GM23338 (cell line): ENCODE measurements around the gene ZNF628. TPM values are rescaled to one million over a fixed set of nuclear protein-coding genes. Genes with fewer than 3 reads are reported as not detected.

ENCODE experiments used
- ATAC-seq: fragments of 200-7000 bp; cut with Tn5 transposase; 3 replicates; pipeline ENCODE4 v1.9.1; 2020
- DNase-seq: peaks from one replicate; pipeline ENCODE4 v3.0.0-alpha.2; 2015; ENCODE audit warnings: low spot score
- H2AFZ ChIP-seq: fragments of 200-600 bp; sonication (generic); 2 replicates; pipeline ENCODE4 v1.8.0; 2016; ENCODE audit warnings: antibody characterized with exemption, mild to moderate bottlenecking, moderate library complexity
- H3F3A ChIP-seq: fragments of 200-600 bp; sonication (generic); replicated peaks from 2 replicates; pipeline ENCODE4 v1.8.0; 2017; ENCODE audit warnings: antibody characterized with exemption, mixed run types, low read depth
- H3K27ac ChIP-seq: fragments of 200-600 bp; sonication (generic); 2 replicates; pipeline ENCODE4 v1.6.1; 2016; ENCODE audit warnings: low read depth
- H3K27me3 ChIP-seq: fragments of 200-600 bp; sonication (generic); 2 replicates; pipeline ENCODE4 v1.8.0; 2016; ENCODE audit warnings: mild to moderate bottlenecking, mixed run types, moderate library complexity; ENCODE audit not compliant: insufficient read depth
- H3K36me3 ChIP-seq: fragments of 200-600 bp; sonication (generic); 2 replicates; pipeline ENCODE4 v1.8.0; 2016; ENCODE audit warnings: mild to moderate bottlenecking; ENCODE audit not compliant: insufficient read depth
- H3K4me1 ChIP-seq: fragments of 200-600 bp; sonication (generic); 2 replicates; pipeline ENCODE4 v1.8.0; 2016; ENCODE audit warnings: mild to moderate bottlenecking, moderate library complexity; ENCODE audit not compliant: insufficient read depth
- H3K4me2 ChIP-seq: fragments of 200-600 bp; sonication (generic); 2 replicates; pipeline ENCODE4 v1.7.1; 2017; ENCODE audit warnings: mixed run types
- H3K4me3 ChIP-seq: fragments of 200-600 bp; sonication (generic); 2 replicates; pipeline ENCODE4 v1.6.1; 2016; ENCODE audit warnings: mixed run types
- H3K79me2 ChIP-seq: fragments of 200-600 bp; sonication (generic); replicated peaks from 2 replicates; pipeline ENCODE4 v1.8.0; 2017; ENCODE audit warnings: mild to moderate bottlenecking; ENCODE audit not compliant: insufficient read depth
- H3K9me2 ChIP-seq: fragments of 200-600 bp; sonication (generic); 2 replicates; pipeline ENCODE4 v1.8.0; 2017; ENCODE audit not compliant: insufficient read depth
- H4K20me1 ChIP-seq: fragments of 200-600 bp; sonication (generic); replicated peaks from 2 replicates; pipeline ENCODE4 v1.8.0; 2017; ENCODE audit warnings: mild to moderate bottlenecking; ENCODE audit not compliant: insufficient read depth
- H3K27ac Mint-ChIP-seq: 2 replicates; pipeline ENCODE4 v1.8.0; 2020; ENCODE audit warnings: inconsistent platforms, mild to moderate bottlenecking, moderate library complexity, mixed read lengths
- H3K27me3 Mint-ChIP-seq: 3 replicates; pipeline ENCODE4 v1.8.0; 2022; ENCODE audit warnings: low read depth, mild to moderate bottlenecking, moderate library complexity, mixed read lengths, inconsistent platforms; ENCODE audit not compliant: insufficient read depth, poor library complexity
- H3K36me3 Mint-ChIP-seq: 3 replicates; pipeline ENCODE4 v1.8.0; 2021; ENCODE audit warnings: low read depth, mild to moderate bottlenecking, inconsistent platforms, moderate library complexity, mixed read lengths
- H3K4me1 Mint-ChIP-seq: 3 replicates; pipeline ENCODE4 v1.8.0; 2020; ENCODE audit warnings: mild to moderate bottlenecking, inconsistent platforms, mixed read lengths
- H3K4me3 Mint-ChIP-seq: 3 replicates; pipeline ENCODE4 v1.8.0; 2021; ENCODE audit warnings: moderate library complexity, mild to moderate bottlenecking, inconsistent platforms, mixed read lengths
- H3K9me3 Mint-ChIP-seq: 3 replicates; pipeline ENCODE4 v1.8.0; 2020; ENCODE audit warnings: moderate library complexity, mild to moderate bottlenecking, inconsistent platforms, mixed read lengths
- CREB1 ChIP-seq: fragments of 250-450 bp; sonication (Bioruptor Pico); IDR thresholded peaks from 2 replicates; pipeline ENCODE4 v1.5.0; 2020; ENCODE audit warnings: low read depth, mild to moderate bottlenecking, moderate library complexity
- CTCF ChIP-seq, 2 experiments: fragments of 200-600 bp in 1 of 2; sonication (generic) in 1 of 2; conservative IDR thresholded peaks; 2 replicates each; pipeline versions ENCODE4 v1.5.1 to v1.6.1; 2016 to 2017; ENCODE audit warnings: antibody characterized with exemption in 2 of 2, low read depth in 2 of 2, mild to moderate bottlenecking in 2 of 2, moderate library complexity in 1 of 2
- ETS1 ChIP-seq: IDR thresholded peaks from 2 replicates; pipeline ENCODE4 v1.6.1; 2016; ENCODE audit warnings: antibody characterized with exemption
- EZH2 ChIP-seq: fragments of 200-600 bp; sonication (generic); IDR thresholded peaks from one replicate; pipeline ENCODE4 v1.8.0; 2017; ENCODE audit warnings: antibody characterized with exemption, mild to moderate bottlenecking, low read depth; ENCODE audit not compliant: unreplicated experiment
- EZH2phosphoT487 ChIP-seq: fragments of 200-600 bp; sonication (generic); IDR thresholded peaks from one replicate; pipeline ENCODE4 v1.8.1; 2018; ENCODE audit warnings: antibody characterized with exemption; ENCODE audit not compliant: unreplicated experiment
- JUNB ChIP-seq: IDR thresholded peaks from one replicate; pipeline ENCODE4 v1.6.1; 2016; ENCODE audit warnings: antibody characterized with exemption; ENCODE audit not compliant: unreplicated experiment
- NANOG ChIP-seq: IDR thresholded peaks from 2 replicates; pipeline ENCODE4 v1.6.1; 2016; ENCODE audit warnings: antibody characterized with exemption, borderline replicate concordance
- POLR2AphosphoS5 ChIP-seq: IDR thresholded peaks from 2 replicates; pipeline ENCODE4 v1.6.1; 2016; ENCODE audit warnings: antibody characterized with exemption, low read depth
- REST ChIP-seq: IDR thresholded peaks from one replicate; pipeline ENCODE4 v1.6.1; 2018; ENCODE audit warnings: antibody characterized with exemption; ENCODE audit not compliant: unreplicated experiment
- STAT1 ChIP-seq: IDR thresholded peaks from one replicate; pipeline ENCODE4 v1.6.1; 2016; ENCODE audit warnings: antibody characterized with exemption; ENCODE audit not compliant: unreplicated experiment
- ZNF114 ChIP-seq: fragments of 250-450 bp; sonication (Bioruptor Pico); IDR thresholded peaks from 2 replicates; pipeline ENCODE4 v1.5.0; 2020; ENCODE audit warnings: mild to moderate bottlenecking, moderate library complexity
- ZNF331 ChIP-seq: fragments of 250-450 bp; sonication (Bioruptor Pico); IDR thresholded peaks from 2 replicates; pipeline ENCODE4 v1.5.0; 2020; ENCODE audit warnings: low read depth, mild to moderate bottlenecking, moderate library complexity
- ZNF462 ChIP-seq: fragments of 250-450 bp; sonication (Bioruptor Pico); IDR thresholded peaks from 2 replicates; pipeline ENCODE4 v1.5.0; 2020; ENCODE audit warnings: mild to moderate bottlenecking, moderate library complexity
- polyA plus RNA-seq: library from polyadenylated mRNA; unstranded; fragments of >200 nt; fragmentation: Nextera tagmentation; extraction: Ambion mirVana; gene quantifications from 2 replicates; pipeline ENCODE4 v1.2.1, GENCODE V29; 2016
- total RNA-seq: library from RNA; depleted of rRNA; stranded (reverse); fragments of >200 nt; shearing (Covaris generic); gene quantifications from 2 replicates; pipeline ENCODE4 v1.2.3, GENCODE V29; 2014

Gene ZNF628
- total and polyA plus RNA-seq, 2 experiments from 2014 or later, result 4.9 to 10.7 TPM

- Histone ChIP-seq H3K36me3 (no peaks in the 10 kb centered on the region), H3K79me2 (no peaks in the 10 kb centered on the region), H3K27ac (no peak overlapping the region), H3K4me1 (peaks cover 9% of the 10 kb centered on the region; the same call in 1 of the 2 replicates), H3K9me2 (no peaks in the 10 kb centered on the region), H3K4me2 (no peak overlapping the region), H4K20me1 (no peaks in the 10 kb centered on the region), H3K27me3 (peaks cover 32% of the 10 kb centered on the region), H2AFZ (no peak overlapping the region), H3F3A (no peaks in the 10 kb centered on the region), H3K4me3 (no peak overlapping the region)
- Mint-ChIP-seq H3K4me3 (no peak overlapping the region), H3K4me1 (peaks cover 10% of the 10 kb centered on the region), H3K36me3 (peaks cover 15% of the 10 kb centered on the region), H3K27me3 (peaks cover 32% of the 10 kb centered on the region), H3K9me3 (peaks cover 21% of the 10 kb centered on the region), H3K27ac (no peak overlapping the region)
- TF ChIP-seq ZNF114 (CRISPR knock-in tag), result no peak
- TF ChIP-seq EZH2phosphoT487, result no peak
- no peak for TF ChIP-seq NANOG
- TF ChIP-seq REST, result no peak
- TF ChIP-seq EZH2, result no peak
- no peak for TF ChIP-seq CREB1 (CRISPR knock-in tag)
- TF ChIP-seq ETS1, result no peak
- no peak for TF ChIP-seq ZNF331 (CRISPR knock-in tag)
- no peak for TF ChIP-seq JUNB
- TF ChIP-seq POLR2AphosphoS5, result no peak
- no peak for TF ChIP-seq CTCF (conservative IDR thresholded peaks at IDR 0.05; ENCODE audit: low read depth in 2 of 2)
- no peak for TF ChIP-seq ZNF462
- TF ChIP-seq STAT1, result no peak
- DNase-seq, result no peak
- ATAC-seq, result no peak
Observed at GRCh38 chr19:55500368-55500952, 24.0 kb downstream of the ZNF628 start.
